Kidney epithelial cell (primary cell): ENCODE data around the gene MSLN. TPM values are rescaled to one million over a fixed set of nuclear protein-coding genes. Genes with fewer than 3 reads are reported as not detected.
A peak's percentile ranks its signal among the peaks of the same experiment; 100 is the strongest.

Experiments used
- DNase-seq: peaks from one replicate; pipeline ENCODE4 v3.0.0-alpha.2; 2010; ENCODE audit warnings: low read depth
- H3K27me3 ChIP-seq: 2 replicates; pipeline ENCODE4 v1.6.0; 2011; ENCODE audit warnings: low read length; ENCODE audit not compliant: control insufficient read depth, insufficient read depth
- H3K36me3 ChIP-seq: 2 replicates; pipeline ENCODE4 v1.5.1; 2011; ENCODE audit warnings: low read length; ENCODE audit not compliant: control insufficient read depth, insufficient read depth
- H3K4me3 ChIP-seq: 2 replicates; pipeline ENCODE4 v1.5.1; 2011; ENCODE audit warnings: low read depth, mild to moderate bottlenecking, control low read depth, low read length
- CTCF ChIP-seq: IDR thresholded peaks from 2 replicates; pipeline ENCODE4 v1.5.1; 2011; ENCODE audit warnings: mild to moderate bottlenecking, moderate library complexity, low read length, control low read depth, inconsistent platforms; ENCODE audit not compliant: insufficient read depth, poor library complexity, severe bottlenecking
- total RNA-seq: library from RNA; depleted of rRNA; stranded (reverse); fragments of >200 nt; gene quantifications from 2 replicates; pipeline ENCODE4 v1.2.3, GENCODE V29; 2015

MSLN gene
- total RNA-seq, 1 donor from 2014 or later: 8.6 TPM

DNA sequence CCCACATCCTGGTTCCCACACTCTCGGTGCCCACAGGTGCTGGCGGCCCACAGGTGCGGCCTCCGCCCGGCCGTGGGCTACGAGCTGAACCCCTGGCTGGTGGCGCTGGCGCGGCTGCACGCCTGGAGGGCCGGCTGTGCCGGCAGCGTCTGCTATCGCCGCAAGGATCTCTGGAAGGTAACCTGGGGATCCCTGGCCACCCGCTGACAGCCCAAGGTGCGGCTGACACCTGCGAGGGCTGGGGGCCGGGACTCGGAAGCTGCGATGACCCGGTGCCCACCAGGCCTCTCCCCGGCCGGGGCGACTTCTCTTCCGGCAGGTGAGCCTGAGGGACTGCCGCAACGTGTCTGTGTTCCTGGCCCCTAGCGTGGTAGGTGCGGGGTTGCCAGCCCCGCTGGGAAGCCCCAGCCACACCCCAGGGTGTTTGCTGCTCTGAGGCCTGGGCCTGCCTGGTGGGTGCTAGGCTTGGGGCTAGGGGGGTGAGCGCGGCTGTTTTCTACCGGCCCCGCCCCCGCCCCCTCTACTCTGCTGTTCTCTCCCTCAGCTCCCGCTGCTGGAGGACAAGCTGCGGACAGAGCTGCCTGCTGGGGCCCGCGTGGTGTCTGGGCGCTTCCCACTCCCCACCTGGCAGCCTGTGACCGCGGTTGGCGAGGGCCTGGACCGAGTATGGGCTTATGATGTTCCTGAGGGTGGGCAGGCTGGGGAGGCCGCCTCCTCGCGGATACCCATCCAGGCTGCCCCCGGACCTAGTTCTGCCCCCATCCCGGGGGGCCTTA is 38.6 kb upstream of the MSLN start:
- Histone ChIP-seq H3K36me3 (no peaks in the 10 kb centered on the region), H3K27me3 (no peaks in the 10 kb centered on the region), H3K4me3 (peak overlapping the region; percentile 80)
- no peak for TF ChIP-seq CTCF
- no peak for DNase-seq

DNA sequence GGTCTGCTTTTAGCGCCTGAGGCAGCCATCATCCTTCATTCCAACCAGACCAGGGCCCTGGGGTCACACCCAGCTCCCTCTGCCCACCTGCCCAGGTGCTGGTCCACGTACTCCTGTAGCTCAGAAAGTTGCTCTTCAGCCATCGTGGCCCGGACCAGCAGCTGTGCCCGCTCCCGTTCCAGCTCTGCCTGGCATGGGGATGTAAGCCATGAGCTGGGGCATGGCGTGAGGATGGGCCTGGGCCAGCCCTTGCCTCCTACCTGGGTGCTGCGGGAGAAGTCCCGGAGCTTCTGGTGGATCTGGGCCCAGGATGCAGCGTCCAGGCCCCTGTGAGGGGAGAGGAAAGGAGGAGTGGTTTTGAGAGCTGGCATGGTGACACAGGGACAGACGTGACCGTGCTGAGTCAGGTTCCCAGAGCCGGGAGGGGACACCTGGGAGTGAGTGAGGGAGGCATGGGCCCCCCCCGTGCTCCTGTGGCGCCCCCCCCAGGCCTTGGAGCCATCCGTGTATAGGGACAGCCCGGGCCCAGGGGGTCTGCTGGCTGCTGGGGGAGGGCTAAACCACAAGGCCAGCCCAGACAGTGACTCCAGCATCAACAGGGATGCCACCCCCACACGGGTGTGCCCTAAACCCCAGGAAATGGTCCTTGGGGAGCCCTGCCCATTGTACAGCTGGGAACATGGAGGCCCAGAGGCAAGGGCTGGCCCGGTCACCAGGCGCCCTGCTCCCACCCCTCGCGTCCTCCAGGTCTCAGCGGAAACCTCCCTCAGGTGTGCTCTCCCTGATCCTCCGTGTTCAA is 37.5 kb upstream of the MSLN start:
- no peaks in the 10 kb centered on the region for H3K36me3 ChIP-seq
- H3K27me3 ChIP-seq: no peaks in the 10 kb centered on the region
- no peak for TF ChIP-seq CTCF
- no peak for DNase-seq
- H3K4me3 ChIP-seq: no peak overlapping the region

DNA sequence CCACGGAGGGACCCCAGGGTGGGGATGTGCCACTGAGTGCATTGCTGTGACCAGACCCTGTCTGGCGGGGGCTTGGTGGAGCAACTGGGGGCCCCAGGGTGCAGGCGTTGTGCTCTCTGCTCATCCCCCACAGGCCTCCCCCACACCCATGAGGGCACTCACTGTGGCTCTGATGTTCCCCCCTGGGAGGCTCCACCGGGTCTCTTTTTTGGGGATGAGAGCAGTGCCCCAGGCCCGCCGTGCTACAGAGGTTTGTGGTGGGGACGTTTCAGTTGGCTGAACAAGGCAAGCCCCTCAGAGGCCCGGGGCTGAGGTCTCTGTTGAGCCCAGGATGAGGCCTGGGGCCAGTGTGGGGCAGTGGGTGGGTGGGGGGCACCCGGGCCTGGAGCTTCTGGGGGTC is 36.8 kb upstream of the MSLN start:
- TF ChIP-seq CTCF: no peak
- no peaks in the 10 kb centered on the region for H3K27me3 ChIP-seq
- DNase-seq: no peak
- no peaks in the 10 kb centered on the region for H3K36me3 ChIP-seq
- H3K4me3 ChIP-seq: no peak overlapping the region

DNA sequence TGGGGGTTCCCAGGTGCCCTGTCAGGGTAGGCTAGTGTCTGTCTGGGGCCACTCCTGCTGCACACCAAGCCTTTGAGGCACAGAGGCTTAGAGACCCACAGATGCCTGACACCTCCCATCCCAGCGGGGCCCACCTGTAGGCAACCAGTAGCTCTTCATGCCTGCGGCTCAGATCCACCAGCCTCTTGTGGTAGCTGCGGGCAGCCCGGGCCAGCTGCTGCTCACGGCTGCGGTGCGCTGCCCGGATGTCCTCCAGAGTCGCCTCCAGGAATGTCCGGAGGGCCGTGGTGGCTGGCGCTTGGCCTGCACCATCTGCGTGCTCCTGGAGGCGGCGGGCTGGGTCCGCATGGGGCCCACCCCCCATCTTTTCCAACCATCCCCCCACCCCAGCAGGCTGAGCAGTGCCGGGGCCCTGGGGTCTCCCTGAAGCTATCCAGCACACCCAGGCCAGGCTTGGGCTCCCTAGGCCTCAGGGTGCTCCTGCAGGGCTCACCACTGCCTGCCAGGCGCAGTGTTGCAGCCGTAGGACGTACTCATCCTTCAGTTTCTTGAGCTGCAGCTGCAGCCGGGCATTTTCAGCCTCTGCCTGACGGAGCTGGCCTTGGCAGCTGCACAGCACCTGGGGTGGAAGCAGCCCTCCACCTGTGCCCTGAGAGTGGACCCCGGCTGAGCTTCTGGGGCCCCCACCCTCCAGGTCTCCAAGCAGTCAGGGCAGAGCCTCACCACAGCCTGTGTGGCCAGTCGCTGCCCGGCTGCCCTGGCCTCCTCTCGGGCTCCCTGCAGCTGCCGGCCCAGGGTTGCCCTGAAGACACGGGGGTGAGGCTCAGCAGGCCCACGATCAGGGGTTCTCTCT is 36.1 kb upstream of the MSLN start:
- no peaks in the 10 kb centered on the region for H3K27me3 ChIP-seq

DNA sequence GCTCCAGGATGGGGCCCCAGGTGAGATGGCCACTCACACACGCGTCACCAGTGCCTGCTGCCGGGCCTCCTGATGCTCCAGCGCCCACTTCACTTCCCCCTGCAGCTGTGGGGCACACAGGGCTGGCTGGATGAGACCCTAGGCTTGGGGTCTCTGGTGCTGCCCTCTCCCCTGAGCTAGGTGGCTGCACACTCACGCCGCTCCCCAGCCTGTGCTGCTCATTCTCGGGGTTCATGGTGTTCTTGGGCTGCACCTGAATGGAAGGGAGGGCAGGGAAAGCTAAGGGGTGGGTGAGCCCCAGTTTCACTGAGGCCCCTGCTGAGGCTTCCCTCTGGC is 35.5 kb upstream of the MSLN start:
- Histone ChIP-seq H3K4me3 (no peak overlapping the region), H3K36me3 (no peaks in the 10 kb centered on the region), H3K27me3 (no peaks in the 10 kb centered on the region)
- no peak for DNase-seq
- TF ChIP-seq CTCF: no peak

More for the DNA sequence above, 36.1 kb upstream of the MSLN start:
- no peak for TF ChIP-seq CTCF
- DNase-seq: no peak
- no peaks in the 10 kb centered on the region for H3K36me3 ChIP-seq
- H3K4me3 ChIP-seq: no peak overlapping the region
